SK-N-SH treated with all-trans-retinoic acid at 6 μM for 48 hours (cell line): ENCODE results near the gene DPP6.

Experiments
- ATAC-seq: fragments of 200-7000 bp; cut with Tn5 transposase; 3 replicates; pipeline ENCODE4 v1.9.1; 2020; ENCODE audit warnings: mild to moderate bottlenecking, moderate library complexity
- ARNTL ChIP-seq: fragments of 450-650 bp; formaldehyde crosslinking; IDR thresholded peaks from 2 replicates; pipeline ENCODE4 v1.5.0; 2020; ENCODE audit warnings: low read depth, mild to moderate bottlenecking, moderate library complexity, borderline replicate concordance
- BACH2 ChIP-seq: fragments of 250-450 bp; sonication (Bioruptor Pico); IDR thresholded peaks from 2 replicates; pipeline ENCODE4 v1.9.0; 2021; ENCODE audit warnings: mild to moderate bottlenecking, borderline replicate concordance
- CSDC2 ChIP-seq: fragments of 250-450 bp; sonication (Bioruptor Pico); IDR thresholded peaks from 2 replicates; pipeline ENCODE4 v1.5.0; 2020; ENCODE audit warnings: mild to moderate bottlenecking, moderate library complexity
- ESRRG ChIP-seq: fragments of 250-450 bp; sonication (Bioruptor Pico); IDR thresholded peaks from 2 replicates; pipeline ENCODE4 v1.6.1; 2021; ENCODE audit warnings: mild to moderate bottlenecking
- OSR1 ChIP-seq: fragments of 250-450 bp; sonication (Bioruptor Pico); IDR thresholded peaks from 2 replicates; pipeline ENCODE4 v1.8.0; 2022; ENCODE audit warnings: moderate library complexity, mild to moderate bottlenecking, inconsistent platforms
- RARB ChIP-seq: fragments of 250-450 bp; sonication (Bioruptor Pico); IDR thresholded peaks from 2 replicates; pipeline ENCODE4 v1.8.0; 2021; ENCODE audit warnings: mild to moderate bottlenecking, moderate library complexity
- SNAI2 ChIP-seq: fragments of 250-450 bp; sonication (Bioruptor Pico); IDR thresholded peaks from 2 replicates; pipeline ENCODE4 v1.5.0; 2020; ENCODE audit warnings: mild to moderate bottlenecking, moderate library complexity
- TCF4 ChIP-seq: fragments of 250-450 bp; sonication (Bioruptor Pico); IDR thresholded peaks from 2 replicates; pipeline ENCODE4 v1.8.0; 2021; ENCODE audit warnings: mild to moderate bottlenecking, moderate library complexity, borderline replicate concordance
- ZC3H10 ChIP-seq: fragments of 250-450 bp; sonication (Bioruptor Pico); IDR thresholded peaks from 2 replicates; pipeline ENCODE4 v1.5.1; 2021; ENCODE audit warnings: mild to moderate bottlenecking, moderate library complexity
- ZFP3 ChIP-seq: fragments of 250-450 bp; sonication (Bioruptor Pico); IDR thresholded peaks from 2 replicates; pipeline ENCODE4 v1.5.0; 2020; ENCODE audit warnings: mild to moderate bottlenecking, moderate library complexity
- ZFP30 ChIP-seq: fragments of 450-650 bp; formaldehyde crosslinking; IDR thresholded peaks from 2 replicates; pipeline ENCODE4 v1.5.0; 2022; ENCODE audit warnings: mild to moderate bottlenecking, moderate library complexity
- ZNF565 ChIP-seq: fragments of 450-650 bp; formaldehyde crosslinking; conservative IDR thresholded peaks from 2 replicates; pipeline ENCODE4 v1.5.0; 2020; ENCODE audit warnings: low read depth, mild to moderate bottlenecking, moderate library complexity
- ZNF70 ChIP-seq: fragments of 450-650 bp; formaldehyde crosslinking; IDR thresholded peaks from 2 replicates; pipeline ENCODE4 v1.5.0; 2020; ENCODE audit warnings: mild to moderate bottlenecking, moderate library complexity
- ZNF8 ChIP-seq: fragments of 450-650 bp; formaldehyde crosslinking; IDR thresholded peaks from 2 replicates; pipeline ENCODE4 v1.5.0; 2020; ENCODE audit warnings: mild to moderate bottlenecking, moderate library complexity
- TF ChIP-seq, protein P1 (sequence below): fragments of 250-450 bp; sonication (Bioruptor Pico); IDR thresholded peaks from 2 replicates; pipeline ENCODE4 v1.5.0; 2020; ENCODE audit warnings: mild to moderate bottlenecking, moderate library complexity
- TF ChIP-seq, protein P2 (sequence below): fragments of 250-450 bp; sonication (Bioruptor Pico); IDR thresholded peaks from 2 replicates; pipeline ENCODE4 v1.5.1; 2021; ENCODE audit warnings: mild to moderate bottlenecking, moderate library complexity
- TF ChIP-seq, protein P3 (sequence below): fragments of 250-450 bp; sonication (Bioruptor Pico); IDR thresholded peaks from 2 replicates; pipeline ENCODE4 v1.8.0; 2020; ENCODE audit warnings: mild to moderate bottlenecking, moderate library complexity, borderline replicate concordance
- TF ChIP-seq, protein P4 (sequence below): fragments of 250-450 bp; sonication (Bioruptor Pico); IDR thresholded peaks from 2 replicates; pipeline ENCODE4 v1.8.0; 2021; ENCODE audit warnings: low read depth, mild to moderate bottlenecking, moderate library complexity, borderline replicate concordance
- TF ChIP-seq, protein P5 (sequence below): fragments of 250-450 bp; sonication (Bioruptor Pico); IDR thresholded peaks from 2 replicates; pipeline ENCODE4 v1.5.1; 2020; ENCODE audit warnings: low read depth, mild to moderate bottlenecking, moderate library complexity

DPP6 gene

DNA sequence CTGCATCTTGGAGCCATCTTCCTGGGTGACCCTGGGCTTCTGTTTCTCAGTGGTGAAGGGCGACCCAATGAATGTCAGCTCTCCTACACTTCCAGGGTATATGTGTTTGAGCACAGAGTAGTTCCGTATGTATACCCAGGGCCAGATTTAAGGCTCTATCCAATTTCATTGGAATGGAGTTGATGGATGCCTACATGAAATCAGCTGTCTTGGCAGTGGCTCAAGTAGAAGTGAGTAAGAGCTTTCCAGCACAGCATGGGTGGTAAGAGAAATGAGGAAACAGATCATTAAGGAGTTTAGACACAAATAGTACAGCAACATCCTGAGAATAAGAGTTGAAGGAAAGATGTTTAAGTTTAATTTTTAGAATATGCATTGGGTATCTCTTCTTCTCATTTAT, 517.7 kb downstream of the DPP6 start (continued):
- TF ChIP-seq, protein P1, sequence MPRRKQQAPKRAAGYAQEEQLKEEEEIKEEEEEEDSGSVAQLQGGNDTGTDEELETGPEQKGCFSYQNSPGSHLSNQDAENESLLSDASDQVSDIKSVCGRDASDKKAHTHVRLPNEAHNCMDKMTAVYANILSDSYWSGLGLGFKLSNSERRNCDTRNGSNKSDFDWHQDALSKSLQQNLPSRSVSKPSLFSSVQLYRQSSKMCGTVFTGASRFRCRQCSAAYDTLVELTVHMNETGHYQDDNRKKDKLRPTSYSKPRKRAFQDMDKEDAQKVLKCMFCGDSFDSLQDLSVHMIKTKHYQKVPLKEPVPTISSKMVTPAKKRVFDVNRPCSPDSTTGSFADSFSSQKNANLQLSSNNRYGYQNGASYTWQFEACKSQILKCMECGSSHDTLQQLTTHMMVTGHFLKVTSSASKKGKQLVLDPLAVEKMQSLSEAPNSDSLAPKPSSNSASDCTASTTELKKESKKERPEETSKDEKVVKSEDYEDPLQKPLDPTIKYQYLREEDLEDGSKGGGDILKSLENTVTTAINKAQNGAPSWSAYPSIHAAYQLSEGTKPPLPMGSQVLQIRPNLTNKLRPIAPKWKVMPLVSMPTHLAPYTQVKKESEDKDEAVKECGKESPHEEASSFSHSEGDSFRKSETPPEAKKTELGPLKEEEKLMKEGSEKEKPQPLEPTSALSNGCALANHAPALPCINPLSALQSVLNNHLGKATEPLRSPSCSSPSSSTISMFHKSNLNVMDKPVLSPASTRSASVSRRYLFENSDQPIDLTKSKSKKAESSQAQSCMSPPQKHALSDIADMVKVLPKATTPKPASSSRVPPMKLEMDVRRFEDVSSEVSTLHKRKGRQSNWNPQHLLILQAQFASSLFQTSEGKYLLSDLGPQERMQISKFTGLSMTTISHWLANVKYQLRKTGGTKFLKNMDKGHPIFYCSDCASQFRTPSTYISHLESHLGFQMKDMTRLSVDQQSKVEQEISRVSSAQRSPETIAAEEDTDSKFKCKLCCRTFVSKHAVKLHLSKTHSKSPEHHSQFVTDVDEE (CRISPR knock-in tag), result no peak
- TF ChIP-seq TCF4, result no peak
- TF ChIP-seq ARNTL (CRISPR knock-in tag), result no peak
- TF ChIP-seq OSR1 (CRISPR knock-in tag), result no peak
- no peak for TF ChIP-seq ZNF70 (CRISPR knock-in tag)
- TF ChIP-seq ESRRG (CRISPR knock-in tag), result no peak

DNA sequence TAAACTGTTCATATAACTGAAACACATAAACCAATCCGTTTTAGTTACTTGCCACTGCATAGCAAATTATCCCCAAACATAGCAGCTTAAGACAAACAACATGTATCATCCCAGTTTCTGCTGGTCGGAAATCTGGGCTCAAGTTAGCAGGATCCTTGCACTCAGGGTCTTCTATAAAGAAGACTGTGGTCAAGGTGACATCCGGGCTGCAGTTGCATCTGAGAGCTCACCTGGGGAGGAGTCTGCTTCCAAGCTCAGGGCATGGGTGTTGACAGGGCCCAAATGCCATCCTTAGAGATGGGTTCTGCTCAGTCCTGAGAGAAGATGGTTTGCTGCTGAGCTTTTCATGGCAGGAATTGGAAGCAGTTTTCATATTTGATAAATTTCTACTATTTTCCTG, 519.6 kb downstream of the DPP6 start:
- no peak for TF ChIP-seq ESRRG (CRISPR knock-in tag)
- no peak for TF ChIP-seq ZNF8
- TF ChIP-seq, protein P2, sequence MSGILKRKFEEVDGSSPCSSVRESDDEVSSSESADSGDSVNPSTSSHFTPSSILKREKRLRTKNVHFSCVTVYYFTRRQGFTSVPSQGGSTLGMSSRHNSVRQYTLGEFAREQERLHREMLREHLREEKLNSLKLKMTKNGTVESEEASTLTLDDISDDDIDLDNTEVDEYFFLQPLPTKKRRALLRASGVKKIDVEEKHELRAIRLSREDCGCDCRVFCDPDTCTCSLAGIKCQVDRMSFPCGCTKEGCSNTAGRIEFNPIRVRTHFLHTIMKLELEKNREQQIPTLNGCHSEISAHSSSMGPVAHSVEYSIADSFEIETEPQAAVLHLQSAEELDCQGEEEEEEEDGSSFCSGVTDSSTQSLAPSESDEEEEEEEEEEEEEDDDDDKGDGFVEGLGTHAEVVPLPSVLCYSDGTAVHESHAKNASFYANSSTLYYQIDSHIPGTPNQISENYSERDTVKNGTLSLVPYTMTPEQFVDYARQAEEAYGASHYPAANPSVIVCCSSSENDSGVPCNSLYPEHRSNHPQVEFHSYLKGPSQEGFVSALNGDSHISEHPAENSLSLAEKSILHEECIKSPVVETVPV (CRISPR knock-in tag), result no peak
- TF ChIP-seq RARB (CRISPR knock-in tag), result no peak
- TF ChIP-seq, protein P3, sequence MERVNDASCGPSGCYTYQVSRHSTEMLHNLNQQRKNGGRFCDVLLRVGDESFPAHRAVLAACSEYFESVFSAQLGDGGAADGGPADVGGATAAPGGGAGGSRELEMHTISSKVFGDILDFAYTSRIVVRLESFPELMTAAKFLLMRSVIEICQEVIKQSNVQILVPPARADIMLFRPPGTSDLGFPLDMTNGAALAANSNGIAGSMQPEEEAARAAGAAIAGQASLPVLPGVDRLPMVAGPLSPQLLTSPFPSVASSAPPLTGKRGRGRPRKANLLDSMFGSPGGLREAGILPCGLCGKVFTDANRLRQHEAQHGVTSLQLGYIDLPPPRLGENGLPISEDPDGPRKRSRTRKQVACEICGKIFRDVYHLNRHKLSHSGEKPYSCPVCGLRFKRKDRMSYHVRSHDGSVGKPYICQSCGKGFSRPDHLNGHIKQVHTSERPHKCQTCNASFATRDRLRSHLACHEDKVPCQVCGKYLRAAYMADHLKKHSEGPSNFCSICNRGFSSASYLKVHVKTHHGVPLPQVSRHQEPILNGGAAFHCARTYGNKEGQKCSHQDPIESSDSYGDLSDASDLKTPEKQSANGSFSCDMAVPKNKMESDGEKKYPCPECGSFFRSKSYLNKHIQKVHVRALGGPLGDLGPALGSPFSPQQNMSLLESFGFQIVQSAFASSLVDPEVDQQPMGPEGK (CRISPR knock-in tag), result no peak
- TF ChIP-seq, protein P4, sequence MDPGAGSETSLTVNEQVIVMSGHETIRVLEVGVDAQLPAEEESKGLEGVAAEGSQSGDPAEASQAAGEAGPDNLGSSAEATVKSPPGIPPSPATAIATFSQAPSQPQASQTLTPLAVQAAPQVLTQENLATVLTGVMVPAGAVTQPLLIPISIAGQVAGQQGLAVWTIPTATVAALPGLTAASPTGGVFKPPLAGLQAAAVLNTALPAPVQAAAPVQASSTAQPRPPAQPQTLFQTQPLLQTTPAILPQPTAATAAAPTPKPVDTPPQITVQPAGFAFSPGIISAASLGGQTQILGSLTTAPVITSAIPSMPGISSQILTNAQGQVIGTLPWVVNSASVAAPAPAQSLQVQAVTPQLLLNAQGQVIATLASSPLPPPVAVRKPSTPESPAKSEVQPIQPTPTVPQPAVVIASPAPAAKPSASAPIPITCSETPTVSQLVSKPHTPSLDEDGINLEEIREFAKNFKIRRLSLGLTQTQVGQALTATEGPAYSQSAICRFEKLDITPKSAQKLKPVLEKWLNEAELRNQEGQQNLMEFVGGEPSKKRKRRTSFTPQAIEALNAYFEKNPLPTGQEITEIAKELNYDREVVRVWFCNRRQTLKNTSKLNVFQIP (CRISPR knock-in tag), result no peak
- TF ChIP-seq ZNF70 (CRISPR knock-in tag), result no peak
- ATAC-seq, result no peak

DNA sequence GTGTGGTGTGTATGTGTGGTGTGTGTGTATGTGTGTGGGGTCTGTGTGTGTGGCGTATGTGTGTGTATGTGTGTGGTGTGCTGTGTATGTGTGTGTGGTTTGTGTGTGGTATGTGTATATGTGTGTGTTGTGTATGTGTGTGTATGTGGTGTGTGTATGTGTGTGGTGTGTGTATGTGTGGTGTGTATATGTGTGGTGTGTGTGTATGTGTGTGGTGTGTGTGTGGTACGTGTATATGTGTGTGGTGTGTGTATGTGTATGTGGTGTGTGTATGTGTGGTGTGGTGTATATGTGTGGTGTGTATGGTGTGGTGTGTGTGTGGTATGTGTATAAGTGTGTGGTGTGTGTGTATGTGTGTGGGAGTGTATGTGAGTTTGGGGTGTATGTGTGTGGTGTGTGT, 522.0 kb downstream of the DPP6 start:
- TF ChIP-seq ZFP3, result no peak
- TF ChIP-seq CSDC2, result no peak
- no peak for TF ChIP-seq ZFP30 (CRISPR knock-in tag)
- no peak for TF ChIP-seq ZNF8
- no peak for TF ChIP-seq SNAI2 (CRISPR knock-in tag)
- TF ChIP-seq, protein P5, sequence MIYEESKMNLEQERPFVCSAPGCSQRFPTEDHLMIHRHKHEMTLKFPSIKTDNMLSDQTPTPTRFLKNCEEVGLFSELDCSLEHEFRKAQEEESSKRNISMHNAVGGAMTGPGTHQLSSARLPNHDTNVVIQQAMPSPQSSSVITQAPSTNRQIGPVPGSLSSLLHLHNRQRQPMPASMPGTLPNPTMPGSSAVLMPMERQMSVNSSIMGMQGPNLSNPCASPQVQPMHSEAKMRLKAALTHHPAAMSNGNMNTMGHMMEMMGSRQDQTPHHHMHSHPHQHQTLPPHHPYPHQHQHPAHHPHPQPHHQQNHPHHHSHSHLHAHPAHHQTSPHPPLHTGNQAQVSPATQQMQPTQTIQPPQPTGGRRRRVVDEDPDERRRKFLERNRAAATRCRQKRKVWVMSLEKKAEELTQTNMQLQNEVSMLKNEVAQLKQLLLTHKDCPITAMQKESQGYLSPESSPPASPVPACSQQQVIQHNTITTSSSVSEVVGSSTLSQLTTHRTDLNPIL, result no peak
- no peak for TF ChIP-seq ZC3H10 (CRISPR knock-in tag)
- no peak for TF ChIP-seq BACH2 (CRISPR knock-in tag)
- TF ChIP-seq, protein P2 (CRISPR knock-in tag), result no peak
- TF ChIP-seq, protein P1 (CRISPR knock-in tag), result no peak
- TF ChIP-seq ZNF565 (CRISPR knock-in tag), result no peak
- TF ChIP-seq RARB (CRISPR knock-in tag), result no peak
- no peak for TF ChIP-seq ESRRG (CRISPR knock-in tag)
- TF ChIP-seq TCF4, result no peak
- no peak for TF ChIP-seq OSR1 (CRISPR knock-in tag)
- TF ChIP-seq, protein P4 (CRISPR knock-in tag), result no peak
- no peak for TF ChIP-seq ZNF70 (CRISPR knock-in tag)
- ATAC-seq, result no peak
